Fibroblast of skin of right biceps (primary cell): ENCODE measurements around the gene TGM2.

Experiments
- DNase-seq: peaks from one replicate; pipeline ENCODE4 v3.0.0-alpha.2; 2013

The TGM2 gene

DNA sequence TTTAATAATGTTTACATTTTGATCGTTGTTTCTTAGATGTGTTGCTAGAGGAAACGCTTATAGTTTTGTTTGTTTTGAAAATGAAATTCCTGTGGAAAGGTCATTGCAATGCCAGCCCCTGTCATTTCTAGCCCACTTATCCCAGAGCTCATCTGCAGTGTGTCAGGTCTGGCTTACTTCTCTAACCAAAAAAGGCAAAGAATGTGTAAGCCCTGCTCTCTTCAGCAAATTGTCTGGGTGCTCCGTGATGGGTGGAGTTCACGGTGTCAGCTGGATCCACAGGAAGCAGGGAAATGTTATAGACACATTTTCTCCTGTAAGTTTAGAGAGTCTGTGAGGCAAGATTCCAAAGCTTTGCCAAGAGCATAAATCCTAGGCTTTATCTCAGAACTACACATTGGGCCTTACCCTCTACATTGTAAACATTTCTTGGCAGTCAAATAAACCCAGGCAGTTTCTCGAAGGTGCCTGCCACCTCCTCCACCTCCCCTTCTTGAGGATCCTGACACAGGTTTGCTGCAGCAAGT is 80.6 kb downstream of the TGM2 start:
- DNase-seq = peak; percentile 84

DNA sequence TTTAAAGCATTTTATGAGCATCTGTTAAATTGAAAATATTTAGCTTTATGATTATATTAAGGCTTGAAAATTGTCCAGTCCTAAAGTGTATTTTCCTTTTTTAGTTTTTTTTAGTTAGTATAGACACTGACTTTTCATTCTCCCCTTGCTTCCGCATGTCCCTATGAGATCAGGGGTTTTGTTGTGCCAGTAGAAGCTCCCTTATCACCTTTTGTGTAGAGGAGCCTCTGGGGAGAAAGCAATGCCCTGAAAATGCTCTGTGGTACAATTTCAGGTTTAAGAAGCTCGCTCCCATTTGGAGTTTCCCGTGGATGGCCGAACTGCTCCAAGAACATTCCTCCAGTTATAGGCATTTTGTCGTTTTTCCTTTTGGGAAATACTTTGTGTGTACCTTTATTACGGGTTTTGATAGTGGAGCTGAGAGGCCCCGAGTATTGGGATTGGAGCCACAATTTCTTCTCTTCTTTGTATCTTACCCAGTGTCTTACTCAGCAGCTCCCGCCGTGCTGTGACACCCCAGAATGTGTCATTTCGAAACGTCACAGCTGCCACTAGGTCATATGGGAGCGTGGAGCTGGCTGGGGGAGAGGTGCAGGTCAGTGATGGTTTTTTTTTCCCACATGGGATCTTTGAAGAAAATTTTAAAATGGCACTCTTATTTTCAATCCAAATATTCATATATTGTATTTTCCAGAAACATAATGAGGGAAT is 81.6 kb downstream of the TGM2 start:
- no peak for DNase-seq

DNA sequence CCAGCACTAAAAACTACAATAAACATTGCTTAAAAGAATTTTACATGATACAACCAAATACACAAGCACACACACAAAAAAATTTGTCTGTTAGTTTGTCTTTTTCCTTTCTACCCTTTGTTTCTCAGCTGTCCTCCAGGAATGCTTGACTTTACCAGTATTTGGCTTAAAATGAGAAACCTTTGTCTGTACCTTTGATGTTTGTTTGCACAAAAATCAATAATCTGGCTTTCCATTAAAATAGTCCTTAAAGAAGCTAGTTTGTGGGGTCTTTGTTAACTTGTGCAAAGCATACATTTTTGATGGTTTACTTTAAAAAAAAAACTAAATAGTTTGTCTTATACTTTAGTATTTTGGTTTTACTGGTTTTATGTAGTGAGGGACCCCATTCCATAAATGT is 82.2 kb downstream of the TGM2 start:
- no peak for DNase-seq

DNA sequence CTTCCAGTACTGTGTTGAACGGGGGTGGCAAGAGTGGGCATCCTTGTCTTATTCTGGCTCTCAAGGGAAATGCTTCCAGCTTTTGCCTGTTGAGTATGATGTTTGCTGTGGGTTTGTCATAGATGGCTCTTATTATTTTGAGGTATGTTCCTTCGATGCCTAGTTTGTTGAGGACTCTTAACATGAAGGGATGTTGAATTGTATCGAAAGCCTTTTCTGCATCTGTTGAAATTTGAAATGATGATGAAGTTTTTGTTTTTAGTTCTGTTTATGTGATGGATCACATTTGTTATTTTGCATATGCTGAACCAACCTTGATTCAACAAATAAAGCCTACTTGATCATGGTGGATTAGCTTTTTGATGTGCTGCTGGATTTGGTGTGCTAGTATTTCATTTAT is 83.5 kb downstream of the TGM2 start:
- no peak for DNase-seq

DNA sequence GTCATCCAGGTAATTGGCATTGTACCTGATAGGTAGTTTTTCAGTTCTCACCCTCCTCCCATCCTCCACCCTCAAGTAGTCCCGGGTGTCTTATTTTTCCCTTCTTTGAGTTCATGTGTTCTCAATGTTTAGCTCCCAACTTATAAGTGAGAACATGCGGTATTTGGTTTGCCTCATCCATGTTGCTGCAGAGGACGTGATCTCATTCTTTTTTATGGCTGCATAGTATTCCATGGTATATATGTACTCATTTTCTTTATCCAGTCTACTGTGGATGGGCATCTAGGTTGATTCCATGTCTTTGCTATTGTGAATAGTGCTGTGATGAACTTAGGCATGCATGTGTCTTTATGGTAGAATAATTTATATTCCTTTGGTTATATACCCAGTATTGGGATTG is 85.7 kb downstream of the TGM2 start:
- no peak for DNase-seq

DNA sequence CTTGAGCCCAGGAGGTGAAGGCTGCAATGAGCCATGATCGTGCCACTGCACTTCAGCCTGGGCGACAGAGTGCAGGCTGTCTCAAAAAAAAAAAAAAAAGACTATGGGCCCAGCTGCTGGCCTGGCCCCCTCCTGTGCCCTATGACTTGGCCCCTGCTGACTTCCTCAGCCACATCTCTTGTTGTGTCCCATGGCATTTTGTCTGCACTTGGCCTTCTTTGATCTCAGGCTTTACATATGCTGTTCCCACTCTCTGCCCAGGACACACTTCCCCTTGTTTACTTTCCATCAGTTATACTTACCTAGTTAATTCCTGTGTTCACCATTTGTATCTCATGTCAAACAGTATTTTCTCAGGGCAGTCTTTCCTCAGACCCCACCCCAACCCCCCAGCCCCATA is 87.0 kb downstream of the TGM2 start:
- no peak for DNase-seq
